Activated CD4-positive, CD25-positive, alpha-beta regulatory T cell treated with anti-CD3 and anti-CD28 coated beads, Interleukin-2, amount 50 U/mL, for 24 hours (primary cell): ENCODE measurements around the gene UBE2D2.

ENCODE experiments used
- ATAC-seq, 2 donors: fragments of 150-1000 bp; cut with Tn5 transposase; one replicate each; pipeline ENCODE4 v1.10.0; 2021; ENCODE audit warnings: mild to moderate bottlenecking in 1 of 2, moderate library complexity in 1 of 2

UBE2D2 gene

GRCh38 chr5:139660923-139661814, 100.0 kb downstream of the UBE2D2 start:
- ATAC-seq: peak; percentile 53 to 55

GRCh38 chr5:139662617-139663016, 101.5 kb downstream of the UBE2D2 start:
- ATAC-seq: no peak

GRCh38 chr5:139663207-139664085, 102.3 kb downstream of the UBE2D2 start:
- ATAC-seq: no peak

GRCh38 chr5:139664086-139664693, 103.1 kb downstream of the UBE2D2 start:
- ATAC-seq: no peak

GRCh38 chr5:139664727-139665351, 103.7 kb downstream of the UBE2D2 start:
- no peak for ATAC-seq

- ATAC-seq: no peak
Measured at GRCh38 chr5:139665626-139666025, 104.5 kb downstream of the UBE2D2 start.

GRCh38 chr5:139666551-139666950, 105.4 kb downstream of the UBE2D2 start:
- ATAC-seq: no peak

GRCh38 chr5:139667001-139667729, 106.0 kb downstream of the UBE2D2 start:
- no peak for ATAC-seq

- no peak for ATAC-seq
Measured at GRCh38 chr5:139667730-139668063, 106.6 kb downstream of the UBE2D2 start.

- ATAC-seq: peak; percentile 54 to 57
Measured at GRCh38 chr5:139668064-139668880, 107.1 kb downstream of the UBE2D2 start.

- no peak for ATAC-seq
Measured at GRCh38 chr5:139668924-139669661, 108.0 kb downstream of the UBE2D2 start.

- ATAC-seq: peak; percentile 9 to 19
Measured at GRCh38 chr5:139669662-139670368, 108.7 kb downstream of the UBE2D2 start.

- peak; percentile 33 to 38 for ATAC-seq
Measured at GRCh38 chr5:139670369-139671095, 109.4 kb downstream of the UBE2D2 start.

- ATAC-seq: no peak
Measured at GRCh38 chr5:139671096-139671841, 110.1 kb downstream of the UBE2D2 start.

GRCh38 chr5:139675213-139675612, 114.1 kb downstream of the UBE2D2 start:
- no peak for ATAC-seq

GRCh38 chr5:139675825-139676224, 114.7 kb downstream of the UBE2D2 start:
- ATAC-seq: no peak

- ATAC-seq: no peak
Measured at GRCh38 chr5:139676406-139676805, 115.3 kb downstream of the UBE2D2 start.
